ENCODE data around the gene PPARGC1A. TPM values are rescaled to one million over a fixed set of nuclear protein-coding genes. Genes with fewer than 3 reads are reported as not detected.

The PPARGC1A gene
- total RNA-seq, 2 experiments from 2014 or later: not detected

GRCh38 chr4:23878246-23878891, 11.5 kb downstream of the PPARGC1A start:
- H3K9me3 Mint-ChIP-seq: no peaks in the 10 kb centered on the region
- no peak overlapping the region for H3K4me3 Mint-ChIP-seq
- no peak overlapping the region for H3K27ac Mint-ChIP-seq

GRCh38 chr4:23877758-23878229, 12.1 kb downstream of the PPARGC1A start:
- Mint-ChIP-seq H3K36me3 (no peaks in the 10 kb centered on the region), H3K27me3 (peaks cover 3% of the 10 kb centered on the region), H3K4me3 (no peak overlapping the region), H3K4me1 (no peaks in the 10 kb centered on the region), H3K9me3 (no peaks in the 10 kb centered on the region), H3K27ac (no peak overlapping the region)
- no peak for DNase-seq

More at GRCh38 chr4:23878246-23878891, 11.5 kb downstream of the PPARGC1A start:
- Mint-ChIP-seq H3K27me3 (peaks cover 3% of the 10 kb centered on the region), H3K4me1 (no peaks in the 10 kb centered on the region), H3K36me3 (no peaks in the 10 kb centered on the region)
- DNase-seq: no peak

- DNase-seq: no peak
- Mint-ChIP-seq H3K4me3 (no peak overlapping the region), H3K27me3 (peaks cover 3% of the 10 kb centered on the region), H3K9me3 (no peaks in the 10 kb centered on the region), H3K36me3 (no peaks in the 10 kb centered on the region), H3K27ac (no peak overlapping the region), H3K4me1 (no peaks in the 10 kb centered on the region)
Observed at GRCh38 chr4:23876418-23877089, 13.3 kb downstream of the PPARGC1A start.

GRCh38 chr4:23875317-23875716, 14.5 kb downstream of the PPARGC1A start:
- no peaks in the 10 kb centered on the region for H3K36me3 Mint-ChIP-seq
- H3K27me3 Mint-ChIP-seq: peaks cover 3% of the 10 kb centered on the region
- no peak overlapping the region for H3K4me3 Mint-ChIP-seq
- no peaks in the 10 kb centered on the region for H3K4me1 Mint-ChIP-seq
- no peak overlapping the region for H3K27ac Mint-ChIP-seq
- no peak for DNase-seq
- no peaks in the 10 kb centered on the region for H3K9me3 Mint-ChIP-seq

GRCh38 chr4:23874536-23874901, 15.3 kb downstream of the PPARGC1A start:
- Mint-ChIP-seq H3K4me1 (no peaks in the 10 kb centered on the region), H3K27ac (no peak overlapping the region), H3K36me3 (no peaks in the 10 kb centered on the region), H3K4me3 (no peak overlapping the region), H3K9me3 (no peaks in the 10 kb centered on the region), H3K27me3 (no peaks in the 10 kb centered on the region)
- no peak for DNase-seq

GRCh38 chr4:23873717-23874535, 15.9 kb downstream of the PPARGC1A start:
- no peaks in the 10 kb centered on the region for H3K36me3 Mint-ChIP-seq
- no peak overlapping the region for H3K27ac Mint-ChIP-seq
- no peak for DNase-seq
- H3K4me3 Mint-ChIP-seq: no peak overlapping the region
- no peaks in the 10 kb centered on the region for H3K4me1 Mint-ChIP-seq
- no peaks in the 10 kb centered on the region for H3K9me3 Mint-ChIP-seq
- H3K27me3 Mint-ChIP-seq: no peaks in the 10 kb centered on the region

- no peaks in the 10 kb centered on the region for H3K27me3 Mint-ChIP-seq
Observed at GRCh38 chr4:23871426-23871825, 18.4 kb downstream of the PPARGC1A start.

GRCh38 chr4:23866450-23867075, 23.3 kb downstream of the PPARGC1A start:
- no peak overlapping the region for H3K27ac Mint-ChIP-seq
- DNase-seq: no peak
- H3K9me3 Mint-ChIP-seq: no peaks in the 10 kb centered on the region
- no peaks in the 10 kb centered on the region for H3K27me3 Mint-ChIP-seq
- no peak overlapping the region for H3K4me3 Mint-ChIP-seq
- H3K4me1 Mint-ChIP-seq: no peaks in the 10 kb centered on the region
- no peaks in the 10 kb centered on the region for H3K36me3 Mint-ChIP-seq

More at GRCh38 chr4:23871426-23871825, 18.4 kb downstream of the PPARGC1A start:
- no peak overlapping the region for H3K27ac Mint-ChIP-seq
- H3K4me3 Mint-ChIP-seq: no peak overlapping the region
- H3K36me3 Mint-ChIP-seq: no peaks in the 10 kb centered on the region
- no peak for DNase-seq
- H3K9me3 Mint-ChIP-seq: no peaks in the 10 kb centered on the region
- H3K4me1 Mint-ChIP-seq: no peaks in the 10 kb centered on the region

- H3K27ac Mint-ChIP-seq: no peak overlapping the region
- H3K4me3 Mint-ChIP-seq: no peak overlapping the region
- no peaks in the 10 kb centered on the region for H3K36me3 Mint-ChIP-seq
- H3K27me3 Mint-ChIP-seq: no peaks in the 10 kb centered on the region
- H3K9me3 Mint-ChIP-seq: peaks cover 2% of the 10 kb centered on the region
- no peaks in the 10 kb centered on the region for H3K4me1 Mint-ChIP-seq
- no peak for DNase-seq
Observed at GRCh38 chr4:23861897-23862296, 27.9 kb downstream of the PPARGC1A start.

- Mint-ChIP-seq H3K27me3 (no peaks in the 10 kb centered on the region), H3K36me3 (no peaks in the 10 kb centered on the region)
Observed at GRCh38 chr4:23860919-23861318, 28.9 kb downstream of the PPARGC1A start.

GRCh38 chr4:23857367-23857959, 32.4 kb downstream of the PPARGC1A start:
- H3K36me3 Mint-ChIP-seq: no peaks in the 10 kb centered on the region
- H3K4me1 Mint-ChIP-seq: no peaks in the 10 kb centered on the region
- no peak overlapping the region for H3K4me3 Mint-ChIP-seq
- peaks cover 4% of the 10 kb centered on the region for H3K9me3 Mint-ChIP-seq
- H3K27me3 Mint-ChIP-seq: no peaks in the 10 kb centered on the region
- DNase-seq: no peak
- H3K27ac Mint-ChIP-seq: no peak overlapping the region

More at GRCh38 chr4:23860919-23861318, 28.9 kb downstream of the PPARGC1A start:
- H3K9me3 Mint-ChIP-seq: peaks cover 2% of the 10 kb centered on the region
- H3K27ac Mint-ChIP-seq: no peak overlapping the region
- H3K4me3 Mint-ChIP-seq: no peak overlapping the region
- H3K4me1 Mint-ChIP-seq: no peaks in the 10 kb centered on the region
- DNase-seq: no peak

GRCh38 chr4:23856630-23857029, 33.2 kb downstream of the PPARGC1A start:
- no peaks in the 10 kb centered on the region for H3K4me1 Mint-ChIP-seq
- no peak overlapping the region for H3K4me3 Mint-ChIP-seq

GRCh38 chr4:23855912-23856605, 33.8 kb downstream of the PPARGC1A start:
- Mint-ChIP-seq H3K27ac (no peak overlapping the region), H3K4me3 (no peak overlapping the region), H3K9me3 (peaks cover 4% of the 10 kb centered on the region), H3K27me3 (no peaks in the 10 kb centered on the region), H3K36me3 (no peaks in the 10 kb centered on the region), H3K4me1 (no peaks in the 10 kb centered on the region)
- no peak for DNase-seq

More at GRCh38 chr4:23856630-23857029, 33.2 kb downstream of the PPARGC1A start:
- H3K27ac Mint-ChIP-seq: no peak overlapping the region
- DNase-seq: no peak
- peaks cover 4% of the 10 kb centered on the region for H3K9me3 Mint-ChIP-seq
- no peaks in the 10 kb centered on the region for H3K27me3 Mint-ChIP-seq
- H3K36me3 Mint-ChIP-seq: no peaks in the 10 kb centered on the region

GRCh38 chr4:23853986-23854660, 35.7 kb downstream of the PPARGC1A start:
- DNase-seq: no peak
- Mint-ChIP-seq H3K27me3 (no peaks in the 10 kb centered on the region), H3K36me3 (no peaks in the 10 kb centered on the region), H3K27ac (no peak overlapping the region), H3K4me1 (no peaks in the 10 kb centered on the region), H3K9me3 (peaks cover 2% of the 10 kb centered on the region), H3K4me3 (no peak overlapping the region)
